HG03469 (cell line): Measurements from ENCODE around the gene MINK1.
"Not testable (repeated sequence)": the region's sequence is repeated elsewhere in the genome, so short reads cannot be mapped to it uniquely, and the experiment has no call there.

Experiments used
- ATAC-seq: cut with Tn5 transposase; IDR thresholded peaks from one replicate; pipeline ENCODE4 v1.9.1; 2021; ENCODE audit warnings: mild to moderate bottlenecking, moderate library complexity, moderate number of reproducible peaks; ENCODE audit not compliant: unreplicated experiment

The MINK1 gene

GRCh38 chr17:4867535-4867934 is 34.4 kb downstream of the MINK1 start:
- ATAC-seq, result not testable (repeated sequence)

GRCh38 chr17:4869058-4869998 is 36.2 kb downstream of the MINK1 start:
- not testable (repeated sequence) for ATAC-seq

DNA sequence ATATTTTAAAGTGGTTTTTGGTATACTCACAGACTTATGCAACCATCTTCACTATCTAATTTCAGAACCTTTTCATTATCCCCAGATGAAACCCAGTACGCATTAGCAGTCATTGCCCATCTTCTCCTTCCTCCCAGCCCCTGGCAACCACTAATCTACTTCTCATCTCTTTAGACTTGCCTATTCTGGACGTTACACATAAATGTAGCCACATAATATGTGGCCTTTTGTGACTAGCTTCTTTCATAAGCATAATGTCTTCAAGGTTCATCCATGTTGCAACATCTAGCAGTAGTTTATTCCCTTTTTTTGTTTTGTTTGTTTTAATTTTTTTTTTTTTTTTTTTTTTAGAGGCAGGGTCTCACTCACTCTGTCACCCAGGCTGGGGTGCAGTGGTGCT is 37.7 kb downstream of the MINK1 start:
- ATAC-seq, result no peak

GRCh38 chr17:4872786-4873185 is 39.6 kb downstream of the MINK1 start:
- ATAC-seq, result no peak

DNA sequence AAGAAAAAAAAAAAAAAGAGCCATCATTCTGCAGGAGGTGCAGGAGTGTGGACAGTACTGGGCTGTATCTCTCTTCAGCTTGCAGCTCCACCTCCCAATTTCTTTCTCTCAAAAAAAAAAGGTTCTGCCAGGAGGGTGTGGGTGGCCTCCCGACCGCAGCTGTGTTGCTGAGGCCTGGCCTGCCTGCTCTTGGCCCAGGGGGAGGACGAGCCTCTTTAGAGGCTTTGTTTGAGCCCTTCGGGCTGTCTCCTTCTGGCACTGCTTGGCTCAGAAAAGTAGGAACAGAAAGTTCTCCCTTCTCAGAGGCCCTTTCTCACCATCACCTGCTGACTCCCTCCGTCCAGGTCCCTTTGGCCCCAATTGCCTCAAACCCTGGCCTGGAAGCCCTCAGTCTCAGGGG is 43.9 kb downstream of the MINK1 start:
- no peak for ATAC-seq

DNA sequence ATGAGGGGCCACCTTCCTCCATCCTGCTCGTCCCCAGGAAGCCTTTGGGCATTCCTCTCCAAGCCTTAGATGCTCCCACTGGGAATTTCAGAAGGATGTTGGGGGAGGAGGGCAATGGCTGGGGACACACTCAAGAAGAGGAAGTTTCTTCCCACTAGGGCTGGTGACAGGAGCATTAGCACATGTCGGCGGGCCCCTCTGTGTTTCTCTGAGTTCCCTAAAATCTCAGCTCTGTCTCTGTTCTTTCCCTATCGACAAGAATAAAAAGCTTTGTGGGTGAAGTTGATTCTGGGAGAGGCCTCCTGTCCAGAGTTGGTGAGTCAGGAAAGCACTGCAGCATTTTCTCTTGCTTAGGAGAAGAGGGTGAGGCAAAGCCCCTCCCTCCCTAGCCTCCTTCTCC is 46.5 kb downstream of the MINK1 start:
- no peak for ATAC-seq

DNA sequence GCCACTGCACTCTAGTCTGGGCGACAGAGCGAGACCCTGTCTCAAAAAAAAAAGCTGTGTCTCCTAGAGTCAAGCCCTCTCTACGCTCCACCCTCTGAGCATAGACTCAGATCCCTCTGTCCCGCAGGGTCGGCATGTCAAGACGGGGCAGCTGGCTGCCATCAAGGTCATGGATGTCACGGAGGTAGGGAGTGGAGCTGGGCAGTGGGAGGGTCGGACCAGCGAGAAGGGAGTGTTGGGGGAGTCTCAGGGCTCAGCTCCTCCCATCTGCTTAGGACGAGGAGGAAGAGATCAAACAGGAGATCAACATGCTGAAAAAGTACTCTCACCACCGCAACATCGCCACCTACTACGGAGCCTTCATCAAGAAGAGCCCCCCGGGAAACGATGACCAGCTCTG is 47.7 kb downstream of the MINK1 start:
- ATAC-seq, result no peak

- no peak for ATAC-seq
Measured at GRCh38 chr17:4881761-4882555, 48.8 kb downstream of the MINK1 start.

DNA sequence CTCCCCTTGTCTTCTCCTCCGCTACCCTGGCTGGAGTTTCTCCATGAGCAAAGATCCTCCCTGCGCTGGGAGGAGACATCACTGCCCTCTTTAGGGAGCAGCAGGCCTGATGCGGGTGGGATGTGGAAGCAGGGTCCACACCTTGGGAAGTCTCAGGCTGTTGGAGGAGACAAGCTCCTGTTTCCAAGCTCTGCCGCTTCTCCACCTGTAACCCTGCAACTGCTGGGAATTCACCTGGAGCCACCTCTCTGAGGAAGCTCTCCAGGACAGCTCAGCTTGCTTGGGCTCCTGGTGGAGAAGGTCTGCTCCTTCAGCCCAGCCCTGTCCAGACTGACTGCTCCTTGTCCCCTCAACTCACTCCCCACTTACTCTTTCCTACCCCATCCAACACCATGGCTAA is 51.3 kb downstream of the MINK1 start:
- no peak for ATAC-seq

- ATAC-seq, result no peak
Measured at GRCh38 chr17:4886830-4887229, 53.7 kb downstream of the MINK1 start.

GRCh38 chr17:4887581-4887980 is 54.4 kb downstream of the MINK1 start:
- ATAC-seq, result no peak

GRCh38 chr17:4891411-4892410 is 58.6 kb downstream of the MINK1 start:
- ATAC-seq, result no peak

GRCh38 chr17:4892499-4893221 is 59.5 kb downstream of the MINK1 start:
- no peak for ATAC-seq

DNA sequence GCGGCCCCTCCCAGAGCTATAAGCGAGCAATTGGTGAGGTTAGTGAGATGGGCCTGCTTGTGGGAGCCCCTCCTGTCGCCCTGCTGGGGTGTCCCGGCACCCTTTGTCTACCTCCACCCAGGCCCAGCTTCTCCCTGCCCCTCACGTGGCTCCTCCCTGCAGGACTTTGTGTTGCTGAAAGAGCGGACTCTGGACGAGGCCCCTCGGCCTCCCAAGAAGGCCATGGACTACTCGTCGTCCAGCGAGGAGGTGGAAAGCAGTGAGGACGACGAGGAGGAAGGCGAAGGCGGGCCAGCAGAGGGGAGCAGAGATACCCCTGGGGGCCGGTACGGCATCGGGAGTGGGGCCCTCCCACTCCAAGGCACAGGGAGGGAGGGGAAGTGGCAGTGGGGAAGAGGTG is 60.1 kb downstream of the MINK1 start:
- ATAC-seq, result no peak

DNA sequence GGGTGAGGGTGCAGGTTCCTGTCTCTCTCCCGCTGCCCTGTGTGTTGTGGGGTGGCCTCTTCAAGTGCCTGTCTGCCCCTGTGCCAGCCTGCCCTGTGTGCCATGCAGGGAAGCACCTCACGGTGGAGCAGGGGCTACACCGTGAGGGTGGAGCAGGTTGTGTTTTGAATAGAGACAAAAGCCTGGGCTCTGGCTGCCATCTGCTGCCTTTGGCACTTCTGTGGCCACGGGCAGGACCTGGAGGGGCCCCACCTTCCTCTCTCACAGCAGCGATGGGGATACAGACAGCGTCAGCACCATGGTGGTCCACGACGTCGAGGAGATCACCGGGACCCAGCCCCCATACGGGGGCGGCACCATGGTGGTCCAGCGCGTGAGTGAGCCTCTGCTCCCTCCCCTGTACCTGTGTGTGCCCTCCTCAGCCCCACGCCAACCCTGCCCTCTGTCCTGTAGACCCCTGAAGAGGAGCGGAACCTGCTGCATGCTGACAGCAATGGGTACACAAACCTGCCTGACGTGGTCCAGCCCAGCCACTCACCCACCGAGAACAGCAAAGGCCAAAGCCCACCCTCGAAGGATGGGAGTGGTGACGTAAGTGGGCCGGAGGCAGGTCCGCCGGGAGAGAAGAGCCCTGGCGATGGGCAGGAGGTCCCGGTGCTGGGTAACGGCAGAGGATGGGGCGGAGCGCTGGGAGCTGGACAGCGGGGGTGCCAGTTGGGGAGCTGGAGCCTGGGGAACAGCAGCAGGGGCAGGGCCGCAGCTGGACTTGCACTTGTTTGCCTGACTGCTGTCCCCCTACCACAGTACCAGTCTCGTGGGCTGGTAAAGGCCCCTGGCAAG is 60.8 kb downstream of the MINK1 start:
- no peak for ATAC-seq

DNA sequence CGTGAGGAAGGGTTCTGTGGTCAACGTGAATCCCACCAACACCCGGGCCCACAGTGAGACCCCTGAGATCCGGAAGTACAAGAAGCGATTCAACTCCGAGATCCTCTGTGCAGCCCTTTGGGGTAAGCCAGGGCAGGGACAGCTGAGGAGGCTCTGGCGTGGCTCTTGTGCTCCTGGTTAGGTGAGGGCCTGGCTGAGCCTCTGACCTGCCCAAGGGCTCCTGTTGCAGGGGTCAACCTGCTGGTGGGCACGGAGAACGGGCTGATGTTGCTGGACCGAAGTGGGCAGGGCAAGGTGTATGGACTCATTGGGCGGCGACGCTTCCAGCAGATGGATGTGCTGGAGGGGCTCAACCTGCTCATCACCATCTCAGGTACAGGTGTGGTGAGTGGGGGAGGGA is 62.0 kb downstream of the MINK1 start:
- no peak for ATAC-seq

GRCh38 chr17:4895657-4896331 is 62.7 kb downstream of the MINK1 start:
- no peak for ATAC-seq

GRCh38 chr17:4896332-4897197 is 63.4 kb downstream of the MINK1 start:
- no peak for ATAC-seq
